ENCODE results near the gene SPRTN. TPM values are rescaled to one million over a fixed set of nuclear protein-coding genes. Genes with fewer than 3 reads are reported as not detected.

The SPRTN gene
- total RNA-seq, 1 donor from 2014 or later, result 9.6 TPM

- H3K4me1 ChIP-seq, result peaks cover 16% of the 10 kb centered on the region
- H3K36me3 ChIP-seq, result peaks cover 5% of the 10 kb centered on the region
- no peak for TF ChIP-seq CTCF (IDR thresholded peaks at IDR 0.05)
- no peak for DNase-seq
- H3K9me3 ChIP-seq, result no peaks in the 10 kb centered on the region
- H3K4me3 ChIP-seq, result no peak overlapping the region
- H3K27me3 ChIP-seq, result no peaks in the 10 kb centered on the region
- no peak overlapping the region for H3K27ac ChIP-seq
- intact Hi-C loops (cut with DNase I), result no loop called here
- no peak for ATAC-seq
Observed at GRCh38 chr1:231374394-231374793, 36.3 kb downstream of the SPRTN start.

GRCh38 chr1:231376101-231376500, 38.0 kb downstream of the SPRTN start:
- Histone ChIP-seq H3K9me3 (no peaks in the 10 kb centered on the region), H3K4me1 (peaks cover 16% of the 10 kb centered on the region), H3K36me3 (no peaks in the 10 kb centered on the region), H3K4me3 (no peak overlapping the region), H3K27ac (no peak overlapping the region), H3K27me3 (no peaks in the 10 kb centered on the region)
- DNase-seq (no peak), ATAC-seq (no peak)
- intact Hi-C loops (cut with DNase I), result no loop called here
- TF ChIP-seq CTCF (IDR thresholded peaks at IDR 0.05), result no peak

- Histone ChIP-seq H3K27me3 (no peaks in the 10 kb centered on the region), H3K36me3 (no peaks in the 10 kb centered on the region), H3K4me1 (peaks cover 16% of the 10 kb centered on the region), H3K4me3 (no peak overlapping the region), H3K9me3 (no peaks in the 10 kb centered on the region), H3K27ac (no peak overlapping the region)
- ATAC-seq (no peak), DNase-seq (no peak)
- intact Hi-C loops (cut with DNase I), result no loop called here
- no peak for TF ChIP-seq CTCF (IDR thresholded peaks at IDR 0.05)
Observed at GRCh38 chr1:231376875-231377549, 38.9 kb downstream of the SPRTN start.

- Histone ChIP-seq H3K4me1 (peaks cover 18% of the 10 kb centered on the region), H3K27me3 (no peaks in the 10 kb centered on the region), H3K4me3 (no peak overlapping the region), H3K9me3 (no peaks in the 10 kb centered on the region), H3K27ac (no peak overlapping the region), H3K36me3 (no peaks in the 10 kb centered on the region)
- TF ChIP-seq CTCF (IDR thresholded peaks at IDR 0.05), result no peak
- no peak for ATAC-seq
- DNase-seq, result no peak
- intact Hi-C loops (cut with DNase I), result no loop called here
Observed at GRCh38 chr1:231381729-231382128, 43.6 kb downstream of the SPRTN start.

- H3K4me1 ChIP-seq, result peaks cover 12% of the 10 kb centered on the region
- H3K9me3 ChIP-seq, result no peaks in the 10 kb centered on the region
- no peak for DNase-seq
- H3K27ac ChIP-seq, result no peak overlapping the region
- TF ChIP-seq CTCF (IDR thresholded peaks at IDR 0.05), result no peak
- intact Hi-C loops (cut with DNase I), result no loop called here
- ATAC-seq, result no peak
- H3K4me3 ChIP-seq, result no peak overlapping the region
- H3K36me3 ChIP-seq, result no peaks in the 10 kb centered on the region
- H3K27me3 ChIP-seq, result no peaks in the 10 kb centered on the region
Observed at GRCh38 chr1:231382426-231382825, 44.3 kb downstream of the SPRTN start.
